GM06990 (cell line): ENCODE data around the gene UBAC2.

ENCODE experiments used
- DNase-seq: peaks from one replicate; pipeline ENCODE4 v3.0.0-alpha.2; 2011; ENCODE audit not compliant: insufficient read length; ENCODE audit errors: extremely low read depth
- H3K27me3 ChIP-seq: replicated peaks from 2 replicates; pipeline ENCODE4 v1.6.0; 2011; ENCODE audit warnings: low read length; ENCODE audit not compliant: control insufficient read depth, insufficient read depth
- H3K36me3 ChIP-seq: 2 replicates; pipeline ENCODE4 v1.5.1; 2011; ENCODE audit warnings: low read length; ENCODE audit not compliant: control insufficient read depth, insufficient read depth
- H3K4me3 ChIP-seq: replicated peaks from 2 replicates; pipeline ENCODE4 v1.5.1; 2011; ENCODE audit warnings: low read depth, mild to moderate bottlenecking, control low read depth, low read length
- CTCF ChIP-seq: IDR thresholded peaks from 2 replicates; pipeline ENCODE4 v1.5.1; 2011; ENCODE audit warnings: low read length, control low read depth, mild to moderate bottlenecking, inconsistent platforms; ENCODE audit not compliant: insufficient read depth, poor library complexity, severe bottlenecking

Gene UBAC2

GRCh38 chr13:99217461-99218110 is 16.9 kb downstream of the UBAC2 start:
- Histone ChIP-seq H3K36me3 (peaks cover 2% of the 10 kb centered on the region; the same call in 1 of the 2 replicates), H3K4me3 (no peak overlapping the region), H3K27me3 (no peaks in the 10 kb centered on the region)
- no peak for DNase-seq
- no peak for TF ChIP-seq CTCF

GRCh38 chr13:99218126-99218525 is 17.5 kb downstream of the UBAC2 start:
- Histone ChIP-seq H3K27me3 (no peaks in the 10 kb centered on the region), H3K36me3 (peaks cover 2% of the 10 kb centered on the region; the same call in 1 of the 2 replicates), H3K4me3 (no peak overlapping the region)
- TF ChIP-seq CTCF, result no peak
- no peak for DNase-seq

GRCh38 chr13:99218545-99218944 is 17.9 kb downstream of the UBAC2 start:
- DNase-seq, result no peak
- peaks cover 2% of the 10 kb centered on the region; the same call in 1 of the 2 replicates for H3K36me3 ChIP-seq
- TF ChIP-seq CTCF, result no peak
- no peaks in the 10 kb centered on the region for H3K27me3 ChIP-seq
- H3K4me3 ChIP-seq, result no peak overlapping the region

GRCh38 chr13:99218969-99219368 is 18.3 kb downstream of the UBAC2 start:
- no peak for DNase-seq
- Histone ChIP-seq H3K4me3 (no peak overlapping the region), H3K36me3 (peaks cover 2% of the 10 kb centered on the region; the same call in 1 of the 2 replicates), H3K27me3 (no peaks in the 10 kb centered on the region)
- TF ChIP-seq CTCF, result no peak

GRCh38 chr13:99220199-99220935 is 19.7 kb downstream of the UBAC2 start:
- no peaks in the 10 kb centered on the region for H3K27me3 ChIP-seq
- H3K36me3 ChIP-seq, result peaks cover 2% of the 10 kb centered on the region; the same call in 1 of the 2 replicates
- TF ChIP-seq CTCF, result no peak
- H3K4me3 ChIP-seq, result no peak overlapping the region
- DNase-seq, result no peak
